DOHH2 (cell line): ENCODE results near the gene HELT.
A peak's percentile ranks its signal among the peaks of the same experiment; 100 is the strongest.

Experiments
- H3F3A ChIP-seq: fragments of 200-600 bp; sonication (generic), shearing (Covaris generic); 2 replicates; pipeline ENCODE4 v1.6.0; 2016; ENCODE audit warnings: antibody characterized with exemption, mild to moderate bottlenecking; ENCODE audit not compliant: control insufficient read depth, insufficient read depth
- H3K27ac ChIP-seq: fragments of 200-600 bp; sonication (generic); 2 replicates; pipeline ENCODE4 v1.5.1; 2014; ENCODE audit warnings: low read depth, mild to moderate bottlenecking, low read length, moderate library complexity
- H3K27me3 ChIP-seq: fragments of 200-600 bp; sonication (generic); 2 replicates; pipeline ENCODE4 v1.6.1; 2014; ENCODE audit warnings: mild to moderate bottlenecking, low read length, mixed read lengths; ENCODE audit not compliant: control insufficient read depth
- H3K36me3 ChIP-seq: fragments of 200-600 bp; sonication (generic); 2 replicates; pipeline ENCODE4 v1.6.1; 2014; ENCODE audit warnings: mild to moderate bottlenecking, low read length, moderate library complexity, mixed read lengths; ENCODE audit not compliant: control insufficient read depth
- H3K4me1 ChIP-seq: fragments of 200-600 bp; sonication (generic); 2 replicates; pipeline ENCODE4 v1.6.1; 2014; ENCODE audit warnings: mild to moderate bottlenecking, low read length, mixed read lengths; ENCODE audit not compliant: control insufficient read depth
- H3K4me2 ChIP-seq: fragments of 200-600 bp; sonication (generic); 2 replicates; pipeline ENCODE4 v1.6.0; 2014; ENCODE audit warnings: mild to moderate bottlenecking, low read length, moderate library complexity
- H3K4me3 ChIP-seq: fragments of 200-600 bp; sonication (generic); 2 replicates; pipeline ENCODE4 v1.5.1; 2014; ENCODE audit warnings: mild to moderate bottlenecking, low read length, mixed read lengths
- H3K79me2 ChIP-seq: fragments of 200-600 bp; sonication (generic); 2 replicates; pipeline ENCODE4 v1.6.1; 2014; ENCODE audit warnings: mild to moderate bottlenecking, low read length, mixed read lengths; ENCODE audit not compliant: control insufficient read depth
- H3K9me2 ChIP-seq: fragments of 200-600 bp; sonication (generic); replicated peaks from 2 replicates; pipeline ENCODE4 v1.6.1; 2014; ENCODE audit warnings: mild to moderate bottlenecking, low read length, mixed read lengths; ENCODE audit not compliant: control insufficient read depth
- H3K9me3 ChIP-seq: fragments of 200-600 bp; sonication (generic); 2 replicates; pipeline ENCODE4 v1.6.1; 2014; ENCODE audit warnings: antibody characterized with exemption, low read length, mixed read lengths; ENCODE audit not compliant: control insufficient read depth, insufficient read depth
- H4K20me1 ChIP-seq: fragments of 200-600 bp; sonication (generic); 2 replicates; pipeline ENCODE4 v1.6.0; 2014; ENCODE audit warnings: low read depth, mild to moderate bottlenecking, antibody characterized with exemption, low read length, moderate library complexity; ENCODE audit not compliant: control insufficient read depth, insufficient read depth
- EZH2phosphoT487 ChIP-seq: fragments of 200-600 bp; sonication (generic); IDR thresholded peaks from 2 replicates; pipeline ENCODE4 v1.6.1; 2017; ENCODE audit warnings: borderline replicate concordance, mild to moderate bottlenecking, antibody characterized with exemption, low read length, moderate library complexity, mixed read lengths
- TF ChIP-seq, protein P1 (sequence below): fragments of 200-600 bp; sonication (generic); IDR thresholded peaks from one replicate; pipeline ENCODE4 v1.5.1; 2014; ENCODE audit warnings: antibody characterized with exemption, mild to moderate bottlenecking, low read depth, low read length; ENCODE audit not compliant: poor library complexity, severe bottlenecking

HELT gene

DNA sequence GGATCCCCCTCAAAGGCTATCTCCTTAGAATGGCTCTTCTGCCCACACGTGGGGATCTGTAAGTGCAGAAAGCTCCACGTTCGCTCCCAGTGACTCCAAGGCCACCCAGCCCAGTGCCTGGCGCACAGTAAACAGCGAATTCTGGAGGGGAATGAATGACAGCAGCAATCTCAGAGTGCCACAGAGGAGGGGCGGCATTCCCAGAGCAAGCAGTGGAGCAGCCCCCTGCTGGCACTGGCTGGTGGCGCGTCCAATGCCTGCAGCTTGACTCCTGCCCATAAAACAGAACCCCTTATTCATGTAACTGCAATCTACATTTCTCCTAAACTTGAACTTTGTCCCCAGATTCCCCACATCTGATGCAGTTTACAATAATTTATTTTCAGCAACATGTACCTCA, 6.9 kb upstream of the HELT start:
- Histone ChIP-seq H4K20me1 (no peaks in the 10 kb centered on the region), H3K4me3 (no peak overlapping the region), H3K27ac (no peak overlapping the region), H3K79me2 (no peaks in the 10 kb centered on the region), H3F3A (no peaks in the 10 kb centered on the region), H3K9me3 (no peaks in the 10 kb centered on the region), H3K27me3 (peaks cover 39% of the 10 kb centered on the region), H3K9me2 (no peaks in the 10 kb centered on the region), H3K36me3 (no peaks in the 10 kb centered on the region), H3K4me2 (no peak overlapping the region), H3K4me1 (no peaks in the 10 kb centered on the region)
- TF ChIP-seq, protein P1, sequence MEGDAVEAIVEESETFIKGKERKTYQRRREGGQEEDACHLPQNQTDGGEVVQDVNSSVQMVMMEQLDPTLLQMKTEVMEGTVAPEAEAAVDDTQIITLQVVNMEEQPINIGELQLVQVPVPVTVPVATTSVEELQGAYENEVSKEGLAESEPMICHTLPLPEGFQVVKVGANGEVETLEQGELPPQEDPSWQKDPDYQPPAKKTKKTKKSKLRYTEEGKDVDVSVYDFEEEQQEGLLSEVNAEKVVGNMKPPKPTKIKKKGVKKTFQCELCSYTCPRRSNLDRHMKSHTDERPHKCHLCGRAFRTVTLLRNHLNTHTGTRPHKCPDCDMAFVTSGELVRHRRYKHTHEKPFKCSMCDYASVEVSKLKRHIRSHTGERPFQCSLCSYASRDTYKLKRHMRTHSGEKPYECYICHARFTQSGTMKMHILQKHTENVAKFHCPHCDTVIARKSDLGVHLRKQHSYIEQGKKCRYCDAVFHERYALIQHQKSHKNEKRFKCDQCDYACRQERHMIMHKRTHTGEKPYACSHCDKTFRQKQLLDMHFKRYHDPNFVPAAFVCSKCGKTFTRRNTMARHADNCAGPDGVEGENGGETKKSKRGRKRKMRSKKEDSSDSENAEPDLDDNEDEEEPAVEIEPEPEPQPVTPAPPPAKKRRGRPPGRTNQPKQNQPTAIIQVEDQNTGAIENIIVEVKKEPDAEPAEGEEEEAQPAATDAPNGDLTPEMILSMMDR = peak; percentile 59
- no peak for TF ChIP-seq EZH2phosphoT487

- Histone ChIP-seq H3K4me1 (no peaks in the 10 kb centered on the region), H3F3A (no peaks in the 10 kb centered on the region), H3K9me2 (no peaks in the 10 kb centered on the region), H3K79me2 (no peaks in the 10 kb centered on the region), H4K20me1 (no peaks in the 10 kb centered on the region), H3K9me3 (no peaks in the 10 kb centered on the region), H3K27me3 (peaks cover 41% of the 10 kb centered on the region), H3K27ac (no peak overlapping the region), H3K4me2 (no peak overlapping the region), H3K4me3 (no peak overlapping the region), H3K36me3 (no peaks in the 10 kb centered on the region)
- no peak for TF ChIP-seq EZH2phosphoT487
- TF ChIP-seq, protein P1 = no peak
Observed at GRCh38 chr4:185013417-185014125, 4.7 kb upstream of the HELT start.

GRCh38 chr4:185015108-185015507, 3.2 kb upstream of the HELT start:
- Histone ChIP-seq H3K9me3 (no peaks in the 10 kb centered on the region), H4K20me1 (no peaks in the 10 kb centered on the region), H3K4me2 (no peak overlapping the region), H3K4me1 (no peaks in the 10 kb centered on the region), H3K27me3 (peaks cover 41% of the 10 kb centered on the region), H3K27ac (no peak overlapping the region), H3K79me2 (no peaks in the 10 kb centered on the region), H3K36me3 (no peaks in the 10 kb centered on the region), H3K4me3 (no peak overlapping the region), H3K9me2 (no peaks in the 10 kb centered on the region), H3F3A (no peaks in the 10 kb centered on the region)
- no peak for TF ChIP-seq EZH2phosphoT487

GRCh38 chr4:185016101-185016940, 2.0 kb upstream of the HELT start:
- Histone ChIP-seq H3K36me3 (no peaks in the 10 kb centered on the region), H3K9me2 (no peaks in the 10 kb centered on the region), H3K27me3 (peaks cover 41% of the 10 kb centered on the region), H4K20me1 (no peaks in the 10 kb centered on the region), H3K79me2 (no peaks in the 10 kb centered on the region), H3K4me1 (no peaks in the 10 kb centered on the region), H3F3A (no peaks in the 10 kb centered on the region), H3K4me3 (no peak overlapping the region), H3K9me3 (no peaks in the 10 kb centered on the region), H3K27ac (no peak overlapping the region), H3K4me2 (no peak overlapping the region)
- no peak for TF ChIP-seq EZH2phosphoT487
- TF ChIP-seq, protein P1 = no peak
